NCI-H2196 (cell line): ENCODE results near the gene MEIS3.
A peak's percentile ranks its signal among the peaks of the same experiment; 100 is the strongest.
"Not testable (repeated sequence)": the region's sequence is repeated elsewhere in the genome, so short reads cannot be mapped to it uniquely, and the experiment has no call there.

Experiments used
- DNase-seq: peaks from one replicate; lab custom pipeline; 2025; ENCODE audit not compliant: unreplicated experiment; lab: John Stamatoyannopoulos, UW

Gene MEIS3

GRCh38 chr19:47417107-47417745, 2.1 kb downstream of the MEIS3 start:
- no peak for DNase-seq

GRCh38 chr19:47416643-47416985, 2.7 kb downstream of the MEIS3 start:
- no peak for DNase-seq

GRCh38 chr19:47415953-47416642, 3.2 kb downstream of the MEIS3 start:
- no peak for DNase-seq

GRCh38 chr19:47414469-47414868, 4.9 kb downstream of the MEIS3 start:
- no peak for DNase-seq

- DNase-seq = no peak
Measured at GRCh38 chr19:47413941-47414340, 5.4 kb downstream of the MEIS3 start.

- DNase-seq = not testable (repeated sequence)
Measured at GRCh38 chr19:47411696-47412095, 7.6 kb downstream of the MEIS3 start.

- no peak for DNase-seq
Measured at GRCh38 chr19:47411101-47411500, 8.2 kb downstream of the MEIS3 start.

GRCh38 chr19:47408156-47408938, 11.0 kb downstream of the MEIS3 start:
- no peak for DNase-seq

GRCh38 chr19:47407417-47407774, 11.9 kb downstream of the MEIS3 start:
- DNase-seq = no peak

- DNase-seq = no peak
Measured at GRCh38 chr19:47406711-47407416, 12.5 kb downstream of the MEIS3 start.

- DNase-seq = no peak
Measured at GRCh38 chr19:47405854-47406417, 13.4 kb downstream of the MEIS3 start.

- no peak for DNase-seq
Measured at GRCh38 chr19:47405197-47405550, 14.2 kb downstream of the MEIS3 start.

GRCh38 chr19:47404334-47405196, 14.8 kb downstream of the MEIS3 start:
- no peak for DNase-seq

GRCh38 chr19:47402504-47402903, 16.8 kb downstream of the MEIS3 start:
- no peak for DNase-seq

- DNase-seq = no peak
Measured at GRCh38 chr19:47398707-47399597, 20.4 kb downstream of the MEIS3 start.

GRCh38 chr19:47391510-47392223, 27.7 kb downstream of the MEIS3 start:
- DNase-seq = peak; percentile 81

- no peak for DNase-seq
Measured at GRCh38 chr19:47390533-47391488, 28.5 kb downstream of the MEIS3 start.

GRCh38 chr19:47389150-47389556, 30.2 kb downstream of the MEIS3 start:
- no peak for DNase-seq
